GM12801 (cell line): ENCODE measurements around the gene SMPDL3B.

Experiments used
- TF ChIP-seq, protein P1 (sequence below): IDR thresholded peaks from one replicate; pipeline ENCODE4 v1.5.1; 2011; ENCODE audit warnings: control low read depth; ENCODE audit not compliant: insufficient read length; ENCODE audit errors: extremely low read depth

SMPDL3B gene

DNA sequence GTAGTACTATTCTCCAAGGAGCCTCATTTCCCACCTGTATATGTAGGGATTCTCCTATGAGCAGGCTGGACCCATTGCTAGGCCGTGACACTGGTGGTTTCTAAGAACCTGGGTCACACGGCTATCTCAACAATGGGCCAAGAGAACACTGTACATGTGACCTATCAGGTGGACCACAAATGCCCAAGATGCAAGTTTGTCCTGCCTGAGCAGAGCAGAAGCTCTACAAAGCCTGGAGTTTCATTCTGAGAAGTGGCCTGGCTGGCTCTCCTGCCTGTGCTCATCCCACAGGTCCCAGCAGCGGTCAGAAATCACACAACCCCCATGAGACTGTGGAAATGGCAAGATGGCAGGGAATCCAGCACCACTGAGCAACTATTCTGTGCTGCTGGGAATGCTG, 45.3 kb upstream of the SMPDL3B start:
- TF ChIP-seq, protein P1, sequence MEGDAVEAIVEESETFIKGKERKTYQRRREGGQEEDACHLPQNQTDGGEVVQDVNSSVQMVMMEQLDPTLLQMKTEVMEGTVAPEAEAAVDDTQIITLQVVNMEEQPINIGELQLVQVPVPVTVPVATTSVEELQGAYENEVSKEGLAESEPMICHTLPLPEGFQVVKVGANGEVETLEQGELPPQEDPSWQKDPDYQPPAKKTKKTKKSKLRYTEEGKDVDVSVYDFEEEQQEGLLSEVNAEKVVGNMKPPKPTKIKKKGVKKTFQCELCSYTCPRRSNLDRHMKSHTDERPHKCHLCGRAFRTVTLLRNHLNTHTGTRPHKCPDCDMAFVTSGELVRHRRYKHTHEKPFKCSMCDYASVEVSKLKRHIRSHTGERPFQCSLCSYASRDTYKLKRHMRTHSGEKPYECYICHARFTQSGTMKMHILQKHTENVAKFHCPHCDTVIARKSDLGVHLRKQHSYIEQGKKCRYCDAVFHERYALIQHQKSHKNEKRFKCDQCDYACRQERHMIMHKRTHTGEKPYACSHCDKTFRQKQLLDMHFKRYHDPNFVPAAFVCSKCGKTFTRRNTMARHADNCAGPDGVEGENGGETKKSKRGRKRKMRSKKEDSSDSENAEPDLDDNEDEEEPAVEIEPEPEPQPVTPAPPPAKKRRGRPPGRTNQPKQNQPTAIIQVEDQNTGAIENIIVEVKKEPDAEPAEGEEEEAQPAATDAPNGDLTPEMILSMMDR = no peak

- TF ChIP-seq, protein P1 = no peak
Measured at GRCh38 chr1:27891196-27891889, 43.5 kb upstream of the SMPDL3B start.

GRCh38 chr1:27894521-27894920, 40.3 kb upstream of the SMPDL3B start:
- TF ChIP-seq, protein P1 = no peak

- TF ChIP-seq, protein P1 = no peak
Measured at GRCh38 chr1:27906759-27907158, 28.0 kb upstream of the SMPDL3B start.

- TF ChIP-seq, protein P1 = no peak
Measured at GRCh38 chr1:27912429-27912828, 22.4 kb upstream of the SMPDL3B start.

GRCh38 chr1:27915082-27915575, 19.7 kb upstream of the SMPDL3B start:
- TF ChIP-seq, protein P1 = no peak

- TF ChIP-seq, protein P1 = no peak
Measured at GRCh38 chr1:27922272-27922671, 12.5 kb upstream of the SMPDL3B start.
